ENCODE results near the gene ODC1. TPM values are rescaled to one million over a fixed set of nuclear protein-coding genes. Genes with fewer than 3 reads are reported as not detected.

ODC1 gene
- total RNA-seq, 1 donor from 2014 or later = 119 TPM

- no peak overlapping the region for H3K9ac ChIP-seq (ENCODE audit: low read length)
- DNase-seq (ENCODE audit: low read depth) (peak; percentile 60), FAIRE-seq (no peak)
- peaks cover 10% of the 10 kb centered on the region for H3K27me3 Mint-ChIP-seq (ENCODE audit: low read depth, unreplicated experiment)
- H4K20me1 ChIP-seq (ENCODE audit: insufficient read depth, low read length) = no peaks in the 10 kb centered on the region
- TF ChIP-seq, protein P1, sequence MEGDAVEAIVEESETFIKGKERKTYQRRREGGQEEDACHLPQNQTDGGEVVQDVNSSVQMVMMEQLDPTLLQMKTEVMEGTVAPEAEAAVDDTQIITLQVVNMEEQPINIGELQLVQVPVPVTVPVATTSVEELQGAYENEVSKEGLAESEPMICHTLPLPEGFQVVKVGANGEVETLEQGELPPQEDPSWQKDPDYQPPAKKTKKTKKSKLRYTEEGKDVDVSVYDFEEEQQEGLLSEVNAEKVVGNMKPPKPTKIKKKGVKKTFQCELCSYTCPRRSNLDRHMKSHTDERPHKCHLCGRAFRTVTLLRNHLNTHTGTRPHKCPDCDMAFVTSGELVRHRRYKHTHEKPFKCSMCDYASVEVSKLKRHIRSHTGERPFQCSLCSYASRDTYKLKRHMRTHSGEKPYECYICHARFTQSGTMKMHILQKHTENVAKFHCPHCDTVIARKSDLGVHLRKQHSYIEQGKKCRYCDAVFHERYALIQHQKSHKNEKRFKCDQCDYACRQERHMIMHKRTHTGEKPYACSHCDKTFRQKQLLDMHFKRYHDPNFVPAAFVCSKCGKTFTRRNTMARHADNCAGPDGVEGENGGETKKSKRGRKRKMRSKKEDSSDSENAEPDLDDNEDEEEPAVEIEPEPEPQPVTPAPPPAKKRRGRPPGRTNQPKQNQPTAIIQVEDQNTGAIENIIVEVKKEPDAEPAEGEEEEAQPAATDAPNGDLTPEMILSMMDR (IDR thresholded peaks at IDR 0.05; ENCODE audit: insufficient read depth, low read depth, low read length) = no peak
- no peak for TF ChIP-seq EZH2 (IDR thresholded peaks at IDR 0.05; ENCODE audit: insufficient read depth, low read length)
- no peak overlapping the region for H3K4me2 ChIP-seq (ENCODE audit: low read length)
- peaks cover 2% of the 10 kb centered on the region for H3K4me1 Mint-ChIP-seq (ENCODE audit: low read depth, unreplicated experiment)
- no peaks in the 10 kb centered on the region for H3K79me2 ChIP-seq (ENCODE audit: insufficient read depth, low read length)
- H3K36me3 ChIP-seq (ENCODE audit: insufficient read depth, low read length) = no peaks in the 10 kb centered on the region
- no peak overlapping the region for H3K4me3 Mint-ChIP-seq (ENCODE audit: unreplicated experiment)
- no peaks in the 10 kb centered on the region for H3K27me3 ChIP-seq (ENCODE audit: insufficient read depth, low read length)
- H3K27ac Mint-ChIP-seq (ENCODE audit: unreplicated experiment) = no peak overlapping the region
- H3K27ac ChIP-seq (ENCODE audit: low read depth, low read length) = no peak overlapping the region
- H3K4me3 ChIP-seq (ENCODE audit: insufficient read depth, low read depth, low read length) = no peak overlapping the region
- H3K36me3 Mint-ChIP-seq (ENCODE audit: low read depth, unreplicated experiment) = peaks cover 5% of the 10 kb centered on the region
- no peaks in the 10 kb centered on the region for H3K9me3 Mint-ChIP-seq (ENCODE audit: unreplicated experiment)
- no peaks in the 10 kb centered on the region for H3K9me3 ChIP-seq (ENCODE audit: insufficient read depth, low read depth, low read length)
- no peak overlapping the region for H2AFZ ChIP-seq (ENCODE audit: low read depth, low read length)
- H3K4me1 ChIP-seq (ENCODE audit: insufficient read depth, low read length) = peaks cover 33% of the 10 kb centered on the region
Observed at GRCh38 chr2:10402062-10402585, 46.0 kb downstream of the ODC1 start.

DNA sequence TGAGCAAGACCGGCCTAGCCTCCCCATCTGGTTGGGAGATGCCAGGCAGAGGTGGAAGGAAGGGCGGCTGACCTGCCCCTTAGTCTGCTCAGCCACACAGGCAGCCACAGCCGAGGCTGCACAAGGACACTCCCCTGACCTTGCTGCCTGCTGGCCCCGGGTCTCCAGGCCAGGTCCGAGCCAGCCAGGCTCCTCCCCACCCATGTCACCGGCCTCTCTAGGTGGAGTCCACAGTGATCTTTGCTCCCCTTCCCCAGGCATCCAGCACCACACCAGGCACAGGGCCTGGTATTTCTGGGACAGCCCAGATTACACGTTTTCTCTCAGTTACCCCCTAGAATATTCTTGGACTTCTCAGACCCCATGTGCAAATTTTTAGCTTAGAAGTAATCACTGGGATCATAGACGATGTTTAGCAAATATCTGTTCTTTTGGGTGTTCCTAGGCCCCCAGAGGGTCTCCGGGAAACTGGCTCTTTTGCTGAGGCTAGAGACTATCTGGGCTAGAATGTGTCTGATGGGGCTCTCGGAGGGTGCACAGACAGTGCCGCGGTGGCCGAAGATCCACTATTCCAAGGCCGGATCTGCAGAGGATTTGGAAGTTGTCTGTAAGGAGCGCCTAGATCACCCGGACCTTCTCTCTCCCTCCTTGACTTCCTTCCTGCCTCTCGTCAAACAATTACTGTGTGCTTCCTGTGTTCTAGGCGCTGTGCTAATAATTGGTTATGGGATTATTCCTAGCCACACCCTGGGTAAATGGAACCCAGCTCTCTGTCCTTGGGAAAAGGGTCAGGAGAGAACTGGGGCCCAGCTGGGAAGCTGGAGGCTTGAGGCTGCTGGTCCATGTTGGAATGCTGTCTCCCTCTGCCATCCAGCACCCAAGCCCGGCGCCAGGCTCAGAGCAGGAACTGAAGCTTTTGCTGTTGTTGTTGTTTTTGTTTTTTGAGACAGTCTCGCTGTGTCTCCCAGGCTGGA is 46.9 kb downstream of the ODC1 start:
- Histone ChIP-seq H3K27ac (ENCODE audit: low read depth, low read length) (no peak overlapping the region), H3K27me3 (ENCODE audit: insufficient read depth, low read length) (no peaks in the 10 kb centered on the region), H3K36me3 (ENCODE audit: insufficient read depth, low read length) (no peaks in the 10 kb centered on the region), H3K9me3 (ENCODE audit: insufficient read depth, low read depth, low read length) (no peaks in the 10 kb centered on the region), H2AFZ (ENCODE audit: low read depth, low read length) (no peak overlapping the region), H3K4me1 (ENCODE audit: insufficient read depth, low read length) (peaks cover 32% of the 10 kb centered on the region), H4K20me1 (ENCODE audit: insufficient read depth, low read length) (peaks cover under 1% of the 10 kb centered on the region), H3K9ac (ENCODE audit: low read length) (no peak overlapping the region), H3K79me2 (ENCODE audit: insufficient read depth, low read length) (no peaks in the 10 kb centered on the region), H3K4me3 (ENCODE audit: insufficient read depth, low read depth, low read length) (no peak overlapping the region), H3K4me2 (ENCODE audit: low read length) (no peak overlapping the region)
- peaks cover 5% of the 10 kb centered on the region for H3K36me3 Mint-ChIP-seq (ENCODE audit: low read depth, unreplicated experiment)
- DNase-seq (ENCODE audit: low read depth) (no peak), FAIRE-seq (no peak)
- H3K4me1 Mint-ChIP-seq (ENCODE audit: low read depth, unreplicated experiment) = peaks cover 2% of the 10 kb centered on the region
- TF ChIP-seq EZH2 (IDR thresholded peaks at IDR 0.05; ENCODE audit: insufficient read depth, low read length) = no peak
- TF ChIP-seq, protein P1 (IDR thresholded peaks at IDR 0.05; ENCODE audit: insufficient read depth, low read depth, low read length) = no peak
- H3K27ac Mint-ChIP-seq (ENCODE audit: unreplicated experiment) = peak overlapping the region; percentile 47
- no peaks in the 10 kb centered on the region for H3K9me3 Mint-ChIP-seq (ENCODE audit: unreplicated experiment)
- peaks cover 8% of the 10 kb centered on the region for H3K27me3 Mint-ChIP-seq (ENCODE audit: low read depth, unreplicated experiment)
- H3K4me3 Mint-ChIP-seq (ENCODE audit: unreplicated experiment) = no peak overlapping the region

Measured in astrocyte (in vitro differentiated cells and primary cell).